ENCODE measurements around the gene SUFU. TPM values are rescaled to one million over a fixed set of nuclear protein-coding genes. Genes with fewer than 3 reads are reported as not detected.
A peak's percentile ranks its signal among the peaks of the same experiment; 100 is the strongest.
"Not testable (repeated sequence)": the region's sequence is repeated elsewhere in the genome, so short reads cannot be mapped to it uniquely, and the experiment has no call there.

Gene SUFU
- total and polyA plus RNA-seq, 7 donors: 1.2 to 10.5 (median 6.6) TPM

DNA sequence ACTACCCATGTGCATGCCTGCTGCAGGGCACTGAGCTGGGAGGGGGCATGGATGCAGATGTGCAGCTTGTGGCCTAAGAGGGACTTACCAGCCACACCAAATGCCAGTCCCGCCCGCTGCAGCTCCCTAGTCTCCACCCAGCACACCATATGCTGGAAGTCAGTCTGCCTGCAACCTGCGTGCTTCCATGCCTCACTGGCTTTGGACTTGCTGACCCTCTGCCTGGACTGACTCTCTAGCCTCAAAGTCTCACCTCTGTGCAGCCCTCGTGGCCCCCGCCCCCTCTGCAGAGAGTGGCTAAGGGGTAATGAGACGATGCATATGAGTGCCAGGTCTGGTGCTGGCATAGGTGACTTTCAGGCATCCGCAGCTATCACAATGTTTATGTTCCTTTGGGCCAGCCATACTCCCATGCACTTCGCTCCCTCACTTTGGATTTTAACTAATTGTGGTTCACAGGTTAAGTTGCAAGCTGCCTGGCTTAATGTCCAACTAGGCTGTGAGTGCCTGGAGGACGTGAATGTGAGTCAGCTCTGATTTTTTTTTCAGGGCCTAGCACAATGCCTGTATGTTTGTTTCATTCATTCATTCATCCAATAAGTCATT is 162.2 kb downstream of the SUFU start:
- Histone ChIP-seq H3K4me3 (no peak overlapping the region), H3K9me3 (no peaks in the 10 kb centered on the region), H3K36me3 (no peaks in the 10 kb centered on the region), H3K27me3 (no peaks in the 10 kb centered on the region), H3K27ac (no peak overlapping the region), H3K4me1 (peaks cover 0 to 20% (median 9%) of the 10 kb centered on the region in 4 donors)
- DNase-seq: no peak
- intact Hi-C loops (cut with DNase I): no loop called here
- WGBS, 2 donors: 37 to 81% methylated on average over 9 of the region's 9 CpGs
- TF ChIP-seq POLR2A (IDR thresholded peaks at IDR 0.05): no peak
- TF ChIP-seq EP300 (IDR thresholded peaks at IDR 0.05): no peak
- no peak for TF ChIP-seq POLR2AphosphoS5 (IDR thresholded peaks at IDR 0.05)
- TF ChIP-seq, protein P1, sequence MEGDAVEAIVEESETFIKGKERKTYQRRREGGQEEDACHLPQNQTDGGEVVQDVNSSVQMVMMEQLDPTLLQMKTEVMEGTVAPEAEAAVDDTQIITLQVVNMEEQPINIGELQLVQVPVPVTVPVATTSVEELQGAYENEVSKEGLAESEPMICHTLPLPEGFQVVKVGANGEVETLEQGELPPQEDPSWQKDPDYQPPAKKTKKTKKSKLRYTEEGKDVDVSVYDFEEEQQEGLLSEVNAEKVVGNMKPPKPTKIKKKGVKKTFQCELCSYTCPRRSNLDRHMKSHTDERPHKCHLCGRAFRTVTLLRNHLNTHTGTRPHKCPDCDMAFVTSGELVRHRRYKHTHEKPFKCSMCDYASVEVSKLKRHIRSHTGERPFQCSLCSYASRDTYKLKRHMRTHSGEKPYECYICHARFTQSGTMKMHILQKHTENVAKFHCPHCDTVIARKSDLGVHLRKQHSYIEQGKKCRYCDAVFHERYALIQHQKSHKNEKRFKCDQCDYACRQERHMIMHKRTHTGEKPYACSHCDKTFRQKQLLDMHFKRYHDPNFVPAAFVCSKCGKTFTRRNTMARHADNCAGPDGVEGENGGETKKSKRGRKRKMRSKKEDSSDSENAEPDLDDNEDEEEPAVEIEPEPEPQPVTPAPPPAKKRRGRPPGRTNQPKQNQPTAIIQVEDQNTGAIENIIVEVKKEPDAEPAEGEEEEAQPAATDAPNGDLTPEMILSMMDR (IDR thresholded peaks at IDR 0.05): no peak

DNA sequence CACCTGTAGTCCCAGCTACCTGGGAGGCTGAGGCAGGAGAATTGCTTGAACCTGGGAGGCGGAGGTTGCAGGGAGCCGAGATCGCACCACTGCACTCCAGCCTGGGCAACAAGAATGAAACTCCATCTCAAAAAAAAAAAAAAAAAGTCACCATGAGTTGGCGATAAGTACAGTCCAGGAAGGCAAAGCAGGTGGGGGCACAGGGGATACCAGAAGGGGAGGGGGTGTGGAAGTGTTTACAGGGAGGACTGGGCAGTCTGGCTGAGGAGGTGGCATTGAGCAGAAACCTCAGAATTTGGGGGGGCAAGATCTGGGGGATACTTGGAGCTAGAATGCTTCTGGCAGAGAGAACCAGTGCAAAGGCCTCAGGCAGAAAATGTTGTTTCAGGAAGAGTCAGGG is 163.6 kb downstream of the SUFU start:
- H3K4me3 ChIP-seq; H3K9me3 ChIP-seq; H3K36me3 ChIP-seq; DNase-seq; intact Hi-C loops (cut with DNase I); H3K27me3 ChIP-seq; H3K27ac ChIP-seq: not testable (repeated sequence)
- 92 to 93% methylated on average over 4 of the region's 4 CpGs for WGBS, 2 donors
- H3K4me1 ChIP-seq: peaks cover 0 to 12% (median 2%) of the 10 kb centered on the region in 4 donors

DNA sequence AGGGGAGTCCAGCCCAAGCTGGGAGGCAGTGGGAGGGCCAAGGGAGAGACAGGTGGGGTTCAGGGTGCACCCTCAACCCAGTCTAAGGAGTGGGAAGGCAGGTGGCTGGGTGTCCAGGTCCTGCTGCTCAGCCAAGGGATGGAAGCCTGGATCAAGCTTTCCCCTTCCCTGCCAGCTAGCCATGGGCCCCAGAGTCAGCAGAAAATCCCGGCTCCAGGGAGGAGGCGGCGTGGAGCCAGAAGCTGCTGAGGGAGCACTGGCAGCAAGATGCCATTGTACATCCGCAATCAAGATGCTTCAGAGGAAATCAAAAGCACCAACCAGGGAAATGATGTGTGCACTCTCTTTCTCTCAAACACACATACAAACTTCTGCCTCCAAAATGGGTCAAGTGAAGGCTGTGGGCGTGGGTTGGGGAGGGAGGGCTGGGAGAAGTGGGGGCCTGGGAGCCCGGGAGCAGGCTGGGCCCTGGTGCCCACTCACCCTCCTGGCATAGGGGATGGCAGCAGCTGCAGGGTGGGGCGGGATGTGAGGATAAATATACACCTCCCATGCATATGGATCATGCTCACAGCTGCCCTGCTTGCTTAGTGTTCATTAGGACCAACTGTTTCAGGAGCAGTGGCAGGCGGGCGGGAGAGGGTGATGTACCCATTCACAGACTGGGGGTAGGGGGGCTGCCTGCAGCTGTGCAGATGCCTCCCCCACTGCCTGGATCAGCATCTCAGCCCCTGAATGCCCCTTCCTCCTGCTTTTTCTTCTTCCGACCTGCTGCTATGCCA is 164.7 kb downstream of the SUFU start:
- Histone ChIP-seq H3K27ac (peak overlapping the region in 3 of 4 donors; percentile 21 to 61 (median 53)), H3K4me3 (no peak overlapping the region), H3K9me3 (no peaks in the 10 kb centered on the region), H3K27me3 (no peaks in the 10 kb centered on the region), H3K4me1 (peaks cover 0 to 17% (median 3%) of the 10 kb centered on the region in 4 donors), H3K36me3 (no peaks in the 10 kb centered on the region)
- intact Hi-C loops (cut with DNase I): no loop called here
- 77 to 88% methylated on average over 10 of the region's 10 CpGs for WGBS, 2 donors
- TF ChIP-seq, protein P1 (IDR thresholded peaks at IDR 0.05): no peak
- TF ChIP-seq EP300 (IDR thresholded peaks at IDR 0.05) (no peak), POLR2AphosphoS5 (IDR thresholded peaks at IDR 0.05) (no peak), POLR2A (IDR thresholded peaks at IDR 0.05) (no peak)
- DNase-seq: no peak

DNA sequence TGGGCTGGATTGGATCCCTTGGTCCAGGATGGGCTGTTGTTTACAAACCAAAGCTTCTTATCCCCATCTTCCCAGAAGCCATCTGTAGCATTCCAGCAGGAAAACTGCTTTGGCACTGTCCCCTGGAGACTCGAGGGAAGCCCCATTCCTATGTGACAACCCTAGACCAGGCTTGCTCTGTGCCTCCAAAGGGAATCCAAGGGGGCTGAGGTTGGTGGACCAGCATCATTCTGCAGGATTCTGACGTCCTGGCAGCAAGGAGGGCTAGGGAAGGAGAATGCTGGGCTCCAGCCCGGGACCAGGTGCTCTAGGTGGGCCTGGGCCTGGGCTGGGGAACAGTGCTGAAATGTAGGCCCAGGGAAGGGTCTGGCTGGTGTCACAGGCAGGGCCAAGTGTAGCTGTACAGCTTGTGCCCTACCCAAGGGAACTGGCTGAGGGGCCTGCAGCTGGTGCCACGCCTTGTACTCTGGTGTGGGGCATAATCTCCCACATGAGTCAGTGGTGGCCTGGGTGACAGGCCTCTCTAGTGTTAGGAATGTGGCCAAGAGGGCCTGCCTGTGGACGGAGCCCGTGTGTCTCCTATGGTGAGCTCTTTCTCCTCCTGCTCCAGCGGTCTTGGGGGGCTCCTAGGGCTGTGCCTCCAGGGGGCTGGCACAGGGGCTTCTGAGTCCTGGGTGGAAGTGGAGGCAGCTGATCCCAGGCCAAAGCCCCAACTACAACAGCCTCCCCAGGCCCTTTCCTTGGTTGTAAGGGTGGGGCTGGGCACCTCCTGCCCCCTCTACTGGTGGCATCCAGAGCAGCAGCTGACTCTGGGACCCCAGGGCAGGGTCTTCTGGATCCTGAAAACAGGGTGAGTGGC is 165.7 kb downstream of the SUFU start:
- Histone ChIP-seq H3K36me3 (no peaks in the 10 kb centered on the region), H3K4me3 (no peak overlapping the region), H3K9me3 (no peaks in the 10 kb centered on the region), H3K27ac (peak overlapping the region; percentile 21 to 61 (median 47)), H3K4me1 (peaks cover 0 to 26% (median 12%) of the 10 kb centered on the region in 4 donors), H3K27me3 (no peaks in the 10 kb centered on the region)
- intact Hi-C loops (cut with DNase I): no loop called here
- TF ChIP-seq POLR2AphosphoS5 (IDR thresholded peaks at IDR 0.05) (peak in 2 of 4 donors; percentile 42 to 57), EP300 (IDR thresholded peaks at IDR 0.05) (no peak)
- TF ChIP-seq, protein P1 (IDR thresholded peaks at IDR 0.05): peak in 1 of 4 experiments; percentile 14
- WGBS, 2 donors: 32 to 71% methylated on average over 7 of the region's 7 CpGs
- peak; percentile 75 for DNase-seq

Measured in sigmoid colon (tissue), 7 donors.